ENCODE data around the gene ARHGEF35.
"Not testable (repeated sequence)": the region's sequence is repeated elsewhere in the genome, so short reads cannot be mapped to it uniquely, and the experiment has no call there.

Gene ARHGEF35

DNA sequence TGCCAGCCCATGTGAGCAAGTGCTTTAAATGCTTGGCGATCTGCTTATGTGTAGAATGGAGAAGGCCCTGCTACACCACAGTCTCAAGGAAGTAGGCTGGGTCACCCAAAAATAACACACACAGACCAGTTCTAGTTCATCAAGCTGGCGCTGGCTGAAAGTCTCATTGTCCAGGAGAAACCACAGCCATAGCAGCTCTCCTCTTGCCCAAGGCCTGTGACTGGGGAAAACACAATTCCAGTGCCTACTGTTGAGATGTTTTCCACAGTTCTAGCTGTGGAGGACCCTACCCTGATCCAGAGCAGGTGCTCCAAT, 16.5 kb downstream of the ARHGEF35 start:
- H3K4me3 ChIP-seq (ENCODE audit: low read depth in 1 of 5, low read length in 5 of 5); H3K9me3 ChIP-seq (ENCODE audit: control insufficient read depth in 5 of 5, low read length in 5 of 5); H3K4me1 ChIP-seq (ENCODE audit: control insufficient read depth in 5 of 5, insufficient read depth in 5 of 5, low read length in 5 of 5); H3K27ac ChIP-seq (ENCODE audit: low read depth, low read length); H3K36me3 ChIP-seq (ENCODE audit: control insufficient read depth in 5 of 5, insufficient read depth in 5 of 5, low read length in 5 of 5); H3K9ac ChIP-seq (ENCODE audit: low read length in 5 of 5); H3K27me3 ChIP-seq (ENCODE audit: control insufficient read depth in 5 of 5, insufficient read depth in 4 of 5, low read length in 5 of 5): not testable (repeated sequence)

- not testable (repeated sequence) for H3K36me3 ChIP-seq (ENCODE audit: control insufficient read depth in 5 of 5, insufficient read depth in 5 of 5, low read length in 5 of 5); H3K27me3 ChIP-seq (ENCODE audit: control insufficient read depth in 5 of 5, insufficient read depth in 4 of 5, low read length in 5 of 5); H3K9ac ChIP-seq (ENCODE audit: low read length in 5 of 5); H3K27ac ChIP-seq (ENCODE audit: low read depth, low read length); H3K4me1 ChIP-seq (ENCODE audit: control insufficient read depth in 5 of 5, insufficient read depth in 5 of 5, low read length in 5 of 5); H3K9me3 ChIP-seq (ENCODE audit: control insufficient read depth in 5 of 5, low read length in 5 of 5); H3K4me3 ChIP-seq (ENCODE audit: low read depth in 1 of 5, low read length in 5 of 5)
Measured at GRCh38 chr7:144178380-144179164, 17.1 kb downstream of the ARHGEF35 start.

- Histone ChIP-seq H3K27ac (ENCODE audit: low read depth, low read length) (no peak overlapping the region), H3K4me1 (ENCODE audit: control insufficient read depth in 5 of 5, insufficient read depth in 5 of 5, low read length in 5 of 5) (no peaks in the 10 kb centered on the region), H3K27me3 (ENCODE audit: control insufficient read depth in 5 of 5, insufficient read depth in 4 of 5, low read length in 5 of 5) (no peaks in the 10 kb centered on the region), H3K9ac (ENCODE audit: low read length in 5 of 5) (no peak overlapping the region), H3K4me3 (ENCODE audit: low read depth in 1 of 5, low read length in 5 of 5) (no peak overlapping the region), H3K9me3 (ENCODE audit: control insufficient read depth in 5 of 5, low read length in 5 of 5) (no peaks in the 10 kb centered on the region), H3K36me3 (ENCODE audit: control insufficient read depth in 5 of 5, insufficient read depth in 5 of 5, low read length in 5 of 5) (no peaks in the 10 kb centered on the region)
Measured at GRCh38 chr7:144174613-144175012, 21.0 kb downstream of the ARHGEF35 start.

GRCh38 chr7:144171594-144172350, 23.9 kb downstream of the ARHGEF35 start:
- H3K36me3 ChIP-seq (ENCODE audit: control insufficient read depth in 5 of 5, insufficient read depth in 5 of 5, low read length in 5 of 5); H3K27me3 ChIP-seq (ENCODE audit: control insufficient read depth in 5 of 5, insufficient read depth in 4 of 5, low read length in 5 of 5); H3K9me3 ChIP-seq (ENCODE audit: control insufficient read depth in 5 of 5, low read length in 5 of 5); H3K27ac ChIP-seq (ENCODE audit: low read depth, low read length); H3K9ac ChIP-seq (ENCODE audit: low read length in 5 of 5); H3K4me3 ChIP-seq (ENCODE audit: low read depth in 1 of 5, low read length in 5 of 5); H3K4me1 ChIP-seq (ENCODE audit: control insufficient read depth in 5 of 5, insufficient read depth in 5 of 5, low read length in 5 of 5): not testable (repeated sequence)

GRCh38 chr7:144164784-144165183, 30.8 kb downstream of the ARHGEF35 start:
- no peaks in the 10 kb centered on the region for H3K4me1 ChIP-seq (ENCODE audit: control insufficient read depth in 5 of 5, insufficient read depth in 5 of 5, low read length in 5 of 5)
- no peaks in the 10 kb centered on the region for H3K9me3 ChIP-seq (ENCODE audit: control insufficient read depth in 5 of 5, low read length in 5 of 5)
- H3K27ac ChIP-seq (ENCODE audit: low read depth, low read length), result no peak overlapping the region
- H3K4me3 ChIP-seq (ENCODE audit: low read depth in 1 of 5, low read length in 5 of 5), result no peak overlapping the region
- no peak overlapping the region for H3K9ac ChIP-seq (ENCODE audit: low read length in 5 of 5)
- no peaks in the 10 kb centered on the region for H3K36me3 ChIP-seq (ENCODE audit: control insufficient read depth in 5 of 5, insufficient read depth in 5 of 5, low read length in 5 of 5)
- H3K27me3 ChIP-seq (ENCODE audit: control insufficient read depth in 5 of 5, insufficient read depth in 4 of 5, low read length in 5 of 5), result no peaks in the 10 kb centered on the region

- Histone ChIP-seq H3K27me3 (ENCODE audit: control insufficient read depth in 5 of 5, insufficient read depth in 4 of 5, low read length in 5 of 5) (peaks cover 0 to 3% (median 0%) of the 10 kb centered on the region in 5 donors), H3K4me3 (ENCODE audit: low read depth in 1 of 5, low read length in 5 of 5) (no peak overlapping the region), H3K36me3 (ENCODE audit: control insufficient read depth in 5 of 5, insufficient read depth in 5 of 5, low read length in 5 of 5) (no peaks in the 10 kb centered on the region), H3K27ac (ENCODE audit: low read depth, low read length) (no peak overlapping the region), H3K9me3 (ENCODE audit: control insufficient read depth in 5 of 5, low read length in 5 of 5) (no peaks in the 10 kb centered on the region), H3K4me1 (ENCODE audit: control insufficient read depth in 5 of 5, insufficient read depth in 5 of 5, low read length in 5 of 5) (no peaks in the 10 kb centered on the region), H3K9ac (ENCODE audit: low read length in 5 of 5) (no peak overlapping the region)
Measured at GRCh38 chr7:144158861-144159260, 36.8 kb downstream of the ARHGEF35 start.

GRCh38 chr7:144148224-144148827, 47.3 kb downstream of the ARHGEF35 start:
- H3K9ac ChIP-seq (ENCODE audit: low read length in 5 of 5), result no peak overlapping the region
- peak overlapping the region in 1 of 5 donors; percentile 33 for H3K4me3 ChIP-seq (ENCODE audit: low read depth in 1 of 5, low read length in 5 of 5)
- H3K4me1 ChIP-seq (ENCODE audit: control insufficient read depth in 5 of 5, insufficient read depth in 5 of 5, low read length in 5 of 5), result no peaks in the 10 kb centered on the region
- H3K27ac ChIP-seq (ENCODE audit: low read depth, low read length), result no peak overlapping the region
- peaks cover 9 to 31% (median 25%) of the 10 kb centered on the region in 5 donors for H3K9me3 ChIP-seq (ENCODE audit: control insufficient read depth in 5 of 5, low read length in 5 of 5)
- H3K27me3 ChIP-seq (ENCODE audit: control insufficient read depth in 5 of 5, insufficient read depth in 4 of 5, low read length in 5 of 5), result no peaks in the 10 kb centered on the region
- H3K36me3 ChIP-seq (ENCODE audit: control insufficient read depth in 5 of 5, insufficient read depth in 5 of 5, low read length in 5 of 5), result no peaks in the 10 kb centered on the region

DNA sequence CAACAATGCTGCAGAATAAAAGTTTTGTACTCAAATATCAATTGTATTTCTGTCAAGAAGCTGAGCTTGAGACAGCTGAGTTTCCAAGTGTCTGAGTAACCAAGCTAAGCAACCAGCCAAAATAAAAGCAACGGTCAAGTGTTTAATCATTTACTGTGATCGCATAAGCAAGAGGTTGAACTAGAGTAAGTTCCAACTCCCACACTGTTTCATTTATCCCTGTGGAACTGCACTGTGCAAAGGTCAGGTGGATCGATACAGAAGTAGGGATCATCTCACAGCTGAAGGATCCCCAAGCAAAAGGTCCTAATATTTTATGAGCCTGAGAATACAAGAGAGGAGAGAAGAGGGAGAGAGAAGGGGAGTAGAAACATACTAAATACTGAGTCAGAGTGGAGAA, 51.2 kb downstream of the ARHGEF35 start:
- Histone ChIP-seq H3K27ac (ENCODE audit: low read depth, low read length) (no peak overlapping the region), H3K9me3 (ENCODE audit: control insufficient read depth in 5 of 5, low read length in 5 of 5) (peaks cover 3 to 29% (median 24%) of the 10 kb centered on the region in 5 donors)

GRCh38 chr7:144142187-144142586, 53.4 kb downstream of the ARHGEF35 start:
- no peaks in the 10 kb centered on the region for H3K4me1 ChIP-seq (ENCODE audit: control insufficient read depth in 5 of 5, insufficient read depth in 5 of 5, low read length in 5 of 5)
- H3K9ac ChIP-seq (ENCODE audit: low read length in 5 of 5), result no peak overlapping the region
- H3K27me3 ChIP-seq (ENCODE audit: control insufficient read depth in 5 of 5, insufficient read depth in 4 of 5, low read length in 5 of 5), result no peaks in the 10 kb centered on the region
- no peak overlapping the region for H3K4me3 ChIP-seq (ENCODE audit: low read depth in 1 of 5, low read length in 5 of 5)
- no peaks in the 10 kb centered on the region for H3K36me3 ChIP-seq (ENCODE audit: control insufficient read depth in 5 of 5, insufficient read depth in 5 of 5, low read length in 5 of 5)
- peaks cover 0 to 11% (median 9%) of the 10 kb centered on the region in 5 donors for H3K9me3 ChIP-seq (ENCODE audit: control insufficient read depth in 5 of 5, low read length in 5 of 5)
- no peak overlapping the region for H3K27ac ChIP-seq (ENCODE audit: low read depth, low read length)

More for the DNA sequence above, 51.2 kb downstream of the ARHGEF35 start:
- H3K4me1 ChIP-seq (ENCODE audit: control insufficient read depth in 5 of 5, insufficient read depth in 5 of 5, low read length in 5 of 5), result no peaks in the 10 kb centered on the region
- no peak overlapping the region for H3K4me3 ChIP-seq (ENCODE audit: low read depth in 1 of 5, low read length in 5 of 5)
- no peaks in the 10 kb centered on the region for H3K27me3 ChIP-seq (ENCODE audit: control insufficient read depth in 5 of 5, insufficient read depth in 4 of 5, low read length in 5 of 5)
- H3K9ac ChIP-seq (ENCODE audit: low read length in 5 of 5), result no peak overlapping the region
- no peaks in the 10 kb centered on the region for H3K36me3 ChIP-seq (ENCODE audit: control insufficient read depth in 5 of 5, insufficient read depth in 5 of 5, low read length in 5 of 5)

- H3K4me1 ChIP-seq (ENCODE audit: control insufficient read depth in 5 of 5, insufficient read depth in 5 of 5, low read length in 5 of 5), result no peaks in the 10 kb centered on the region
- H3K27ac ChIP-seq (ENCODE audit: low read depth, low read length), result no peak overlapping the region
- no peak overlapping the region for H3K4me3 ChIP-seq (ENCODE audit: low read depth in 1 of 5, low read length in 5 of 5)
- no peaks in the 10 kb centered on the region for H3K36me3 ChIP-seq (ENCODE audit: control insufficient read depth in 5 of 5, insufficient read depth in 5 of 5, low read length in 5 of 5)
- no peak overlapping the region for H3K9ac ChIP-seq (ENCODE audit: low read length in 5 of 5)
- H3K9me3 ChIP-seq (ENCODE audit: control insufficient read depth in 5 of 5, low read length in 5 of 5), result peaks cover 0 to 5% (median 0%) of the 10 kb centered on the region in 5 donors
- no peaks in the 10 kb centered on the region for H3K27me3 ChIP-seq (ENCODE audit: control insufficient read depth in 5 of 5, insufficient read depth in 4 of 5, low read length in 5 of 5)
Measured at GRCh38 chr7:144137501-144137900, 58.1 kb downstream of the ARHGEF35 start.
